ENCODE measurements around the gene HINT2.

DNA sequence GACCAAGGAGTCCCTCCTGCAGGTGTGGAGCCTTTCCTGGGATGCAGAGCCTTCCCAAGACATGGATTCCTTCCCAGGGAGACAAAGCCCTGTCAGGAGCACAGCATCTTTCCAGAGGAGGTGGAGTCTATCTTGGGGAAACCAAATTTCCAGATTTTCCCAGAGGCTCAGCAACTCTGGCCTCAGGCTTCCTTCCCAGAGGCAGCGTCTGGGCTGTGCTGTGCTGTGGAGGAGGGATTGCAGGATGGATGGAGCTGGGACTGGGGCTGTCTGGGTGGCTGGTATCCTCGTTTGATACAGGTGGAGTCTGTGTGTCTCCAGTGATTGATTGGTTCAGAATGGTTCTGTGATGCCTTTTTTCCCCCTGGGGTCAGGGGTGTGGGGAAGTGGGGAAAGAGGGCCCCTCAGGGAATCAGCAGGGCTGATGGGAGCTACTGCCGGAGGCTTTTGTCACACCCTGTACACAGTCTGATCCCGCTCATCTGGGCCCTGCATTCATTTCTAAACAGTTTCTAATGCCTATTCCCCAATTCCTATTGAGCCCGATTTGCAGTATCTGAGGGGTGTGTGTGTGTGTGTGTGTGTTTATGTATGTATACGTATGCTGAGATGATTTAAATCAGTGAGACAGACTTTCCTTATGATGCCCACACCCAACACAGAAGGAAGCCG lies 39.4 kb upstream of the HINT2 start:
- TF ChIP-seq ZNF274 (IDR thresholded peaks at IDR 0.05; ENCODE audit: low read depth, low read length) (no peak), YY1 (IDR thresholded peaks at IDR 0.05; ENCODE audit: insufficient read depth, insufficient read length) (no peak)

Measured in NT2/D1 (cell line).